Uterus (tissue), 4 donors: ENCODE measurements around the gene CRIP2. TPM values are rescaled to one million over a fixed set of nuclear protein-coding genes. Genes with fewer than 3 reads are reported as not detected.

Experiments
- DNase-seq, 2 donors: peaks; one replicate each; pipeline ENCODE4 v3.0.0-alpha.2; 2019 to 2020
- H3K27ac ChIP-seq, 2 donors: fragments of 200-600 bp; sonication (generic); 1 replicate in 1 of 2; 2 replicates in 1 of 2; pipeline ENCODE4 v1.5.1; 2016 to 2018
- H3K27me3 ChIP-seq, 2 donors: fragments of 200-600 bp; sonication (generic); one replicate each; pipeline ENCODE4 v1.5.1; 2018 to 2019; ENCODE audit warnings: control low read depth in 1 of 2
- H3K36me3 ChIP-seq, 2 donors: fragments of 200-600 bp; sonication (generic); one replicate each; pipeline ENCODE4 v1.5.1; 2019; ENCODE audit warnings: control low read depth in 1 of 2
- H3K4me1 ChIP-seq, 2 donors: fragments of 200-600 bp; sonication (generic); one replicate each; pipeline ENCODE4 v1.5.1; 2018 to 2019; ENCODE audit warnings: control low read depth in 1 of 2
- H3K4me3 ChIP-seq, 2 donors: fragments of 200-600 bp; sonication (generic); 1 replicate in 1 of 2; 2 replicates in 1 of 2; pipeline ENCODE4 v1.5.1; 2018 to 2019; ENCODE audit warnings: mild to moderate bottlenecking in 1 of 2
- H3K9me3 ChIP-seq, 2 donors: fragments of 200-600 bp; sonication (generic); one replicate each; pipeline ENCODE4 v1.5.1; 2019; ENCODE audit warnings: control low read depth in 1 of 2
- CTCF ChIP-seq, 4 experiments: fragments of 200-600 bp in 2 of 4; fragments of 450-650 bp in 2 of 4; sonication (generic) in 2 of 4; IDR thresholded peaks; one replicate each; pipeline ENCODE4 v1.5.1; 2016 to 2019; ENCODE audit warnings: antibody characterized with exemption in 4 of 4, mild to moderate bottlenecking in 2 of 4, moderate library complexity in 1 of 4
- POLR2A ChIP-seq, 2 donors: fragments of 450-650 bp; IDR thresholded peaks; one replicate each; pipeline ENCODE4 v1.6.1; 2016; ENCODE audit warnings: antibody characterized with exemption in 2 of 2, mild to moderate bottlenecking in 1 of 2, moderate library complexity in 1 of 2
- intact Hi-C: fragments of 100-400 bp; cut with DNase I; formaldehyde crosslinking; loops from one replicate; pipeline ENCODE4 v1.15.1; 2023; ENCODE audit warnings: low total_unique reads
- total RNA-seq, 4 donors: library from RNA; depleted of rRNA in 3 of 4; stranded (reverse); fragments of >200 nt in 3 of 4; gene quantifications; one replicate each; pipeline versions ENCODE4 v1.1.0 to v1.2.4, GENCODE V29; 2014 to 2023
- donor health status: DM: yes; HTN: yes; CAD: no.

CRIP2 gene
- total RNA-seq, 4 donors from 2014 or later: 76.1 to 377 (median 163) TPM

- no peak for TF ChIP-seq CTCF (IDR thresholded peaks at IDR 0.05)
- TF ChIP-seq POLR2A (IDR thresholded peaks at IDR 0.05): no peak
- Histone ChIP-seq H3K36me3 (no peaks in the 10 kb centered on the region), H3K4me3 (no peak overlapping the region), H3K27me3 (no peaks in the 10 kb centered on the region), H3K4me1 (peaks cover 0 to 47% of the 10 kb centered on the region in 2 donors), H3K27ac (peak overlapping the region; percentile 76 to 79), H3K9me3 (no peaks in the 10 kb centered on the region)
- intact Hi-C loops: no loop called here
- DNase-seq: no peak
These were observed 2.4 kb downstream of the CRIP2 start for GRCh38 chr14:105476831-105477659.

GRCh38 chr14:105477660-105478397 lies 3.2 kb downstream of the CRIP2 start:
- Histone ChIP-seq H3K4me1 (peaks cover 0 to 51% of the 10 kb centered on the region in 2 donors), H3K4me3 (no peak overlapping the region)
- intact Hi-C loops: no loop called here

GRCh38 chr14:105478398-105479251 lies 4.0 kb downstream of the CRIP2 start:
- no peak for DNase-seq
- Histone ChIP-seq H3K36me3 (no peaks in the 10 kb centered on the region), H3K4me3 (no peak overlapping the region), H3K9me3 (no peaks in the 10 kb centered on the region), H3K27ac (no peak overlapping the region), H3K27me3 (no peaks in the 10 kb centered on the region), H3K4me1 (peaks cover 0 to 50% of the 10 kb centered on the region in 2 donors)
- no peak for TF ChIP-seq CTCF (IDR thresholded peaks at IDR 0.05)
- no peak for TF ChIP-seq POLR2A (IDR thresholded peaks at IDR 0.05)
- intact Hi-C loops: no loop called here

More at GRCh38 chr14:105477660-105478397, 3.2 kb downstream of the CRIP2 start:
- no peak for DNase-seq
- no peaks in the 10 kb centered on the region for H3K9me3 ChIP-seq
- H3K36me3 ChIP-seq: no peaks in the 10 kb centered on the region
- H3K27ac ChIP-seq: no peak overlapping the region
- no peak for TF ChIP-seq CTCF (IDR thresholded peaks at IDR 0.05)
- no peak for TF ChIP-seq POLR2A (IDR thresholded peaks at IDR 0.05)
- H3K27me3 ChIP-seq: no peaks in the 10 kb centered on the region

- Histone ChIP-seq H3K9me3 (no peaks in the 10 kb centered on the region), H3K4me3 (no peak overlapping the region), H3K27me3 (no peaks in the 10 kb centered on the region), H3K27ac (peak overlapping the region in 1 of 2 donors; percentile 90), H3K4me1 (peaks cover 0 to 55% of the 10 kb centered on the region in 2 donors), H3K36me3 (no peaks in the 10 kb centered on the region)
- intact Hi-C loops: no loop called here
- DNase-seq: no peak
- TF ChIP-seq POLR2A (IDR thresholded peaks at IDR 0.05) (no peak), CTCF (IDR thresholded peaks at IDR 0.05) (no peak)
These were observed 5.0 kb downstream of the CRIP2 start for GRCh38 chr14:105479431-105480158.
